ENCODE data around the gene PPP1R26. TPM values are rescaled to one million over a fixed set of nuclear protein-coding genes. Genes with fewer than 3 reads are reported as not detected.

PPP1R26 gene
- total RNA-seq, 1 donor from 2014 or later = 9.7 TPM

Other genes with a start within 250 kb of the PPP1R26 start
- 11.5 and 14.6 TPM in 2 replicates for gene MRPS2, start 20.9 kb downstream of the PPP1R26 start, total RNA-seq
- gene LCN1, start 41.7 kb downstream of the PPP1R26 start, total RNA-seq = not detected in 2 replicates
- not detected in 2 replicates for gene OBP2A, start 66.3 kb downstream of the PPP1R26 start, total RNA-seq
- not detected in 2 replicates for gene PAEP, start 82.0 kb downstream of the PPP1R26 start, total RNA-seq
- gene GLT6D1, start 159.8 kb downstream of the PPP1R26 start, total RNA-seq = not detected in 2 replicates
- gene LCN9, start 183.5 kb downstream of the PPP1R26 start, total RNA-seq = not detected in 2 replicates
- not detected in 2 replicates for gene SOHLH1, start 219.7 kb downstream of the PPP1R26 start, total RNA-seq
- under 0.01 TPM in 1 of 2 replicates, not detected in the other for gene KCNT1, start 222.4 kb downstream of the PPP1R26 start, total RNA-seq